ENCODE results near the gene TRIO. TPM values are rescaled to one million over a fixed set of nuclear protein-coding genes. Genes with fewer than 3 reads are reported as not detected.

TRIO gene
- total RNA-seq, 1 experiment from 2014 or later, result 68.4 TPM

DNA sequence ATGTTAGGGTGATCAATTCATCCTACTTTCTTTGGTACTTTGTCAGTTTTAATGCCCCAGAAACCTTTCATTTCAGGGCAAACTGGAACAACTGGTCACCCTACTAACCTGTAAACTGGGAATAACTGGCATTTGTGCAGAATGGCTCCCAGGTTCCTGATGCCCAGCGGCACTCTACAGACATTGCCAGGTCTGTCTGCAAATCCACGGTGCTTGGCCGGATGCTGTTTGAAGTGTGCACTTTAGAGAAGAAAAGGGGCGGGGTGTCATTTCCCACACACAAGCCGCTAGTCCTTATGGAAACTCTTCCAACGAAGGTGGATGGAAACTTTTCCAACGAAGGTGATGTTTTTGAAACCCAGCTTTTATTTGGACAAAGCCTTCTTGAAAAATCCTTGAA, 388.5 kb downstream of the TRIO start:
- ChIA-PET CTCF (no interaction called here), POLR2A (no interaction called here), RAD21 (ENCODE audit: low non-redundant PET in 1 of 2, low total read pairs in 2 of 2, uncharacterized antibody in 2 of 2, unreplicated experiment in 2 of 2) (no interaction called here)
- Histone ChIP-seq H3K79me2 (ENCODE audit: insufficient read depth, low read length) (no peaks in the 10 kb centered on the region), H4K20me1 (ENCODE audit: insufficient read depth) (no peaks in the 10 kb centered on the region), H3K27me3 (ENCODE audit: insufficient read depth, low read length) (no peaks in the 10 kb centered on the region), H3K36me3 (ENCODE audit: control insufficient read depth in 1 of 2, insufficient read depth in 2 of 2, low read length in 2 of 2) (no peaks in the 10 kb centered on the region), H2AFZ (ENCODE audit: low read depth, low read length, poor library complexity, severe bottlenecking) (no peak overlapping the region), H3K9me2 (ENCODE audit: insufficient read depth) (no peaks in the 10 kb centered on the region), H3K9me3 (ENCODE audit: control insufficient read depth in 1 of 2, insufficient read depth in 1 of 2, low read depth in 1 of 2, low read length in 2 of 2) (no peaks in the 10 kb centered on the region), H3K4me2 (ENCODE audit: low read length) (no peak overlapping the region), H3K4me3 (replicated peaks in 1 of 2; ENCODE audit: low read depth in 1 of 2, low read length in 2 of 2) (no peak overlapping the region), H3K27ac (ENCODE audit: low read depth, low read length) (no peak overlapping the region), H3K9ac (ENCODE audit: low read length) (no peak overlapping the region), H3K4me1 (ENCODE audit: control insufficient read depth in 1 of 2, insufficient read depth in 2 of 2, low read length in 2 of 2) (no peaks in the 10 kb centered on the region)
- TF ChIP-seq POLR2AphosphoS5 (IDR thresholded peaks at IDR 0.05; ENCODE audit: low read depth, low read length), result no peak
- DNase-seq (ENCODE audit: low read depth, low spot score) (no peak), ATAC-seq (no peak)
- BruUV-seq (replicated peaks), result no TSS peak
- intact Hi-C loops (cut with micrococcal nuclease), result no loop called here

DNA sequence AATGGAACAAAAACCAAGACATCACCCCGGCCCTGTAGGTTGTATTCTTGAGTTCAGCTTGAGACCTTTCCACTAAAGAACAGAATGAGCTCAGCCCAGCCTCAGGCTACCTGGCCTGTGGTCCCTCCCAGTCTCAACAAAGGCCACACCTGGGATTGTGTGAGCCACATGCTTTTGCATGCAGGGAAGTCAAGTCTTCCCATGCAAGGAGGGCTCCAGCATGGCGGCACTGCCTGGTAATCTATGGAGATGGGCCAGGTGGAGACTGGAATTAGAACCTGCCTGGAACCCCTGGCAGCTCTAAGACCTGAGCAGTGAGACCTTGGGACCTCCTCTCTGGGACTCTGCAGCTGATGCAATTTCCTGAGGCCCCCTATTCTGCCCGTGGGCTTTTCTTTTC, 389.0 kb downstream of the TRIO start:
- RAD21 ChIA-PET (ENCODE audit: low non-redundant PET in 1 of 2, low total read pairs in 2 of 2, uncharacterized antibody in 2 of 2, unreplicated experiment in 2 of 2), result no interaction called here
- no peaks in the 10 kb centered on the region for H3K9me3 ChIP-seq (ENCODE audit: control insufficient read depth in 1 of 2, insufficient read depth in 1 of 2, low read depth in 1 of 2, low read length in 2 of 2)
- no peaks in the 10 kb centered on the region for H3K79me2 ChIP-seq (ENCODE audit: insufficient read depth, low read length)
- no peaks in the 10 kb centered on the region for H4K20me1 ChIP-seq (ENCODE audit: insufficient read depth)
- POLR2A ChIA-PET, result no interaction called here
- no peaks in the 10 kb centered on the region for H3K36me3 ChIP-seq (ENCODE audit: control insufficient read depth in 1 of 2, insufficient read depth in 2 of 2, low read length in 2 of 2)
- no peak overlapping the region for H3K4me2 ChIP-seq (ENCODE audit: low read length)
- no peak overlapping the region for H3K4me3 ChIP-seq (replicated peaks in 1 of 2; ENCODE audit: low read depth in 1 of 2, low read length in 2 of 2)
- BruUV-seq (replicated peaks), result no TSS peak
- H3K9me2 ChIP-seq (ENCODE audit: insufficient read depth), result no peaks in the 10 kb centered on the region
- H3K27ac ChIP-seq (ENCODE audit: low read depth, low read length), result no peak overlapping the region
- H2AFZ ChIP-seq (ENCODE audit: low read depth, low read length, poor library complexity, severe bottlenecking), result no peak overlapping the region
- no peak for DNase-seq (ENCODE audit: low read depth, low spot score)
- no peak overlapping the region for H3K9ac ChIP-seq (ENCODE audit: low read length)
- no peaks in the 10 kb centered on the region for H3K4me1 ChIP-seq (ENCODE audit: control insufficient read depth in 1 of 2, insufficient read depth in 2 of 2, low read length in 2 of 2)
- intact Hi-C loops (cut with micrococcal nuclease), result no loop called here
- no peaks in the 10 kb centered on the region for H3K27me3 ChIP-seq (ENCODE audit: insufficient read depth, low read length)
- ATAC-seq, result no peak
- CTCF ChIA-PET, result no interaction called here
- TF ChIP-seq SRF (IDR thresholded peaks at IDR 0.05; ENCODE audit: low read depth) (no peak), ZFX (IDR thresholded peaks at IDR 0.05) (no peak), POLR2AphosphoS5 (IDR thresholded peaks at IDR 0.05; ENCODE audit: low read depth, low read length) (no peak), ZNF274 (IDR thresholded peaks at IDR 0.05; ENCODE audit: low read depth, low read length) (no peak), POLR2A (IDR thresholded peaks at IDR 0.05; ENCODE audit: borderline replicate concordance, extremely low read depth, insufficient read depth, insufficient read length) (no peak), JUND (IDR thresholded peaks at IDR 0.05) (no peak), REST (IDR thresholded peaks at IDR 0.05; ENCODE audit: low read depth) (no peak), ELF1 (IDR thresholded peaks at IDR 0.05; ENCODE audit: borderline replicate concordance, low read depth) (no peak), ZBTB33 (IDR thresholded peaks at IDR 0.05; ENCODE audit: extremely low read depth, insufficient replicate concordance, low read length) (no peak), EZH2phosphoT487 (IDR thresholded peaks at IDR 0.05; ENCODE audit: borderline replicate concordance) (no peak), EGR1 (IDR thresholded peaks at IDR 0.05; ENCODE audit: low read depth) (no peak), MAX (IDR thresholded peaks at IDR 0.05) (no peak)
- TF ChIP-seq, protein P1, sequence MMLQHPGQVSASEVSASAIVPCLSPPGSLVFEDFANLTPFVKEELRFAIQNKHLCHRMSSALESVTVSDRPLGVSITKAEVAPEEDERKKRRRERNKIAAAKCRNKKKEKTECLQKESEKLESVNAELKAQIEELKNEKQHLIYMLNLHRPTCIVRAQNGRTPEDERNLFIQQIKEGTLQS (IDR thresholded peaks at IDR 0.05), result no peak

Data from HCT116 (cell line).